AML-193 (cell line): Measurements from ENCODE around the gene CHRNB4.
"Not testable (repeated sequence)": the region's sequence is repeated elsewhere in the genome, so short reads cannot be mapped to it uniquely, and the experiment has no call there.

Experiments
- DNase-seq, 2 experiments: peaks; one replicate each; lab custom pipeline; 2025; lab: John Stamatoyannopoulos, UW

CHRNB4 gene, protein sequence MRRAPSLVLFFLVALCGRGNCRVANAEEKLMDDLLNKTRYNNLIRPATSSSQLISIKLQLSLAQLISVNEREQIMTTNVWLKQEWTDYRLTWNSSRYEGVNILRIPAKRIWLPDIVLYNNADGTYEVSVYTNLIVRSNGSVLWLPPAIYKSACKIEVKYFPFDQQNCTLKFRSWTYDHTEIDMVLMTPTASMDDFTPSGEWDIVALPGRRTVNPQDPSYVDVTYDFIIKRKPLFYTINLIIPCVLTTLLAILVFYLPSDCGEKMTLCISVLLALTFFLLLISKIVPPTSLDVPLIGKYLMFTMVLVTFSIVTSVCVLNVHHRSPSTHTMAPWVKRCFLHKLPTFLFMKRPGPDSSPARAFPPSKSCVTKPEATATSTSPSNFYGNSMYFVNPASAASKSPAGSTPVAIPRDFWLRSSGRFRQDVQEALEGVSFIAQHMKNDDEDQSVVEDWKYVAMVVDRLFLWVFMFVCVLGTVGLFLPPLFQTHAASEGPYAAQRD

DNA sequence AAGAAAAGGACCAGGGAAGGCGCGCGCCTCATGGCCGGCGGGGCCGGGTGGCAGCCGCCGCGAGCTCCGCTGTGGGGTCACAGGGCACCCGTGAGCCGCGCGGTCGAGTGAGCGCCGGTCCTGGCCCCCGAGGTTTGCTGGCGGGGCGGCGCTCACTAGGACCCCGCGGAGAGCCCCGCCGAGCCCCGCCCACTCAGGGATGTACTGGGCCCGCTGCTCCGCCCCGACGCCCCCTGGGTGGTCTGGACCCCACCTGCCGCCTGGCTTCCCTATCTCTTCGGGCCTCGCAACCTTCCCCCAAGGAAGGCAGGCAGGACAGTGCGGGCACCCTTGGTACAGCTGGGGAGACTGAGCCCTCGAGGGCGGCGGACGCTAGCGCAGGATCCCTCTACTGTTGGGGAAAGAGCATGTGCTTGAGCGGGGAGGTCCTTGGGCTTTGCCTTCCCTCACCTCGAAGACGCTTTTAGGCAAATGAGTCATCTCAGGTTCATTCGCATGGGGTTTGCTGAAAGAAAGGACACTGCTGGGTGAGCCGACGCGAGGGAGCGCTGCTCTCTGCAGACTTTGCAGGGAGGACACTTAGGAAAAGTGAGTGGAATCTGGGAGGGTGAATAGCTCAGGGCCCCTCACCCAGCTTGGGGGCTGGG, at the start of gene CHRNB4:
TSS of gene CHRNB4 (minus strand) at position 109 of the 647 bp plus-strand sequence. CDS start at position 32, 77 bp downstream.
- DNase-seq: no peak

DNA sequence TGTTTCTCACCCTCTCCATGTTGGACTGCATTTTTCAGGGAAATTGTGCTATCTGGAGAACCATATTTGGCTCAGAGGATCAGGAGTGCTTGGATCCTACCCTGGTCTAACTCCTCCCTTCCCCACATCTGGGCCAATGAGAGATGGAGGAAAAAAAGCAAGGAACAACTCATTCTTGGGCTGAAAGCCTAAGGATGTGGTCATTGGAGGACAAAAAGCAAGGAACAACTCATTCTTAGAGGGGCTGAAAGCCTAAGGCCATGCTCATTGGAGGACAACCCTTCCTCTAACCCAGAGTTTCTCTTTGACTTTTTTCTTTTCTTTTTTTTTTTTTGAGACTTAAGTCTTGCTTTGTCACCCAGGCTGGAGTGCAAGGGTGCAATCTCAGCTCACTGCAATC, 48.6 kb upstream of the CHRNB4 start:
- no peak for DNase-seq

DNA sequence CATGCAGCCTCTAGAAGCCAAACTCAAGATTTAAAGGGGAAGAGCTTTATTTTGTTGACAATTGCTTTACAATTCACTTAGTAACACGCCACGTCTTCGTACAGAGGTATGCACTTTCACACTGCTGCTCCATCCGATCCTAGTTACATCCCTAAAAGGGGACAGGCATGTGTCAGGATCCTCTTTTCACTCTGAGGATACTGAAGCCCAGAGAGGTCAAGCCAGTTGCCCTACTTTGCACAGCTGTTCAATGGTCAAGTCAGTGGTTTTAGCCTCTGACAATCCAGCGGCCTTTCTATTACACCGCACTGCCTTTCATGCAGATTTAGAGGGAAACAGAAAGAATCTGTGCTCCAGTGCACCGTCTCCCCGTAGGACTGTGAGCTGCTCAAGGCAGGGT, 44.9 kb upstream of the CHRNB4 start:
- DNase-seq: no peak

DNA sequence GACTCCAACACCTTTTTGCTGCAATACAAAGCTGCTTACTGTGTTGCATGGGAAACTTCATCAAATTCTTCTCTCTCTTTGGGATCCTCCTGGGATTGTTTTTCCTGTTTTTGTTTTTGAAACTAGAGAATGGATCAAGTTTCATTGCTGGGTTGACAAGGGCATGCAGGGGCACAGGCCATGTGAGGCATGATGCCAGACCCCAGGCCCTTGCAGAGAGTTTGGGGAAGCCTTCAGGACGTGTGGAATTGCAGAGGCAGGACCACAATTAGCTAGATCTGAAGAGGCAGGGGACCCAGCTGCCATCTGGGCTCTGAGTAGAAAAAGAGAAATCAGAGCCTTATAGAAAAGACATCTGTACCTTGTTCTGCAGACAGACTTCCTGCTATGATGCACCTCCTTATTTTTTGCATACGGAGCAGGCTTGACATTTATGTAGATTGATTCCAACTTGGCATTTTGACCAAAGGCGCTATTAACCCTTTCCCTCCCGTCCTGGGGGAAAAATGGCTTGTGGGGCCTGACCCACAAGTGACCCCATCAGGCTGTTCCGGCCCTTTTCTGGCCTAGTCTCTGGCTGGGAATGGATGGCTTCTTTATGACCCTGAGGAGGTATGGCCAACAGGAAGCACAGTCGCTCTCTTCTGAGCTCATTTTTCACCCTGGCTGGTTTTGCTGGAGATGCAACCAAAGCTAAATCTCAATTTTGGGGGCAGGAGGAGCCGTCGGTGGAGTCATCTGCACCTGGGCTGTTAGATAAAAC, 44.3 kb upstream of the CHRNB4 start:
- DNase-seq: no peak

DNA sequence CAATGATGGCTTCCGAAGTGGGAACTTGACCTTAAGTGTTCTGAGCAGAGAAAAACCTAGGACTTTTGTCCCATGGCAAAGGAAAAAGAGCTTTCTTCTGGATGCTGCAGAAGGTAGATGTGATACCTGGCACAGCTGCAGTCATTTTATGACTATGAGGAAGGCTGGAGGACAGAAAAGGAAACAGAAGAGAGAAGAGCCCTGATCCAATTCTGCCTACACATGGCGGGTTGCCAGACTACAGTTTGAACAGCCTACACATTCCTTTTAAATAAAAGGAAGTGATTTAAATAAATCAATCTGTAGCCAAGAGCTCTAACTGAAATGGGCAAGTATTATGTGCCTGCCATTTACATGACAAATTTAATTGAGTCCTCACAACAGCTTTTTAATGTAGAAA, 43.6 kb upstream of the CHRNB4 start:
- no peak for DNase-seq

DNA sequence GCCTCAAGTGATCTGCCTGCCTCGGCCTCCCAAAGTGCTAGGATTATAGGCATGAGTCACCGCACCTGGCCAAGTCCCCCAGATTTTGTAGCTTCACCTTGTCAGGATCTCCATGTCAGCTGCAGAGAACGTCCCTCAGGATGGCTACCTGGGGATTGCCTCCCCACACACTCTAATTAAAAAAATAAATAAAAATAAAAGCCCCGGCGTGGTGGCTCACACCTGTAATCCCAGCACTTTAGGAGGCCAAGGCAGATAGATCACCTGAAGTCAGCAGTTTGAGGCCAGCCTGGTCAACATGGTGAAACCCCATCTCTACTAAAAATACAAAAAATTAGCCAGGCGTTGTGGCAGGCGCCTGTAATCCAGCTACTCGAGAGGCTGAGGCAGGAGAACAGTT, 42.6 kb upstream of the CHRNB4 start:
- DNase-seq: not testable (repeated sequence)

DNA sequence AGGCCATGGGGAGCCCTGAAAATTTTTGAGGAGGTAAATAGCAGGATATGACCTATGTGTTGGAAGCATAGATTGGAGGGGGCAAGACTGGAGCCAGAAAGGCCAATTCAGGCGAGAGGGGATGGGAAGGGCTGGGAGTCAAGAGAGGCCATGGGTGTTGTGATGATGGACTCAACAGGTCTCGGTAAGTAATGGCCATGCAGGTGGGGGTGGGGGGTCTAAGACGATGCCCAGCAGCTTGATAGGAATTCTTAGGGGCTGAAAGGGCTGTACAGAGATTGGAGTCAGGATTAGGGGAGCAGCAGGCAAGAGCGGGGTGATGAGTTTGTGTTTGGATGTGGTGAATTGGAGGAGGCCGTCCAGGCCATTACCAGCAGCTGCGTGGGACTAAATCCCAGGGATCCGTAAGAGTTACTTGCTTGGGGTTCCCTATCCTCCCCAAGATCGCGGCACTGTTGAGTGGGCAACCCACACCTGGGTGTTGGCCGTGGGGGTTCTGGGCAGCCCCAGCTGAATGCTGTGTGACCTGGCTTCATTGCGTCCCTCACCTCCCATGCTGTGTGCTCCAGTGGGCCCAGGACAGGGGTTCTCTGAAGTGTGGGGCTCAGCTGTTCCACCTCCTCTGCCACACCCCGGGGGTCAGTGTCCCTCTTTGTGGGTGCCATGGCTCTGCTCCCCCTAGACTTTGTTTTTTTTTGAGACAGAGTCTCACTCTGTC, 41.8 kb upstream of the CHRNB4 start:
- no peak for DNase-seq

DNA sequence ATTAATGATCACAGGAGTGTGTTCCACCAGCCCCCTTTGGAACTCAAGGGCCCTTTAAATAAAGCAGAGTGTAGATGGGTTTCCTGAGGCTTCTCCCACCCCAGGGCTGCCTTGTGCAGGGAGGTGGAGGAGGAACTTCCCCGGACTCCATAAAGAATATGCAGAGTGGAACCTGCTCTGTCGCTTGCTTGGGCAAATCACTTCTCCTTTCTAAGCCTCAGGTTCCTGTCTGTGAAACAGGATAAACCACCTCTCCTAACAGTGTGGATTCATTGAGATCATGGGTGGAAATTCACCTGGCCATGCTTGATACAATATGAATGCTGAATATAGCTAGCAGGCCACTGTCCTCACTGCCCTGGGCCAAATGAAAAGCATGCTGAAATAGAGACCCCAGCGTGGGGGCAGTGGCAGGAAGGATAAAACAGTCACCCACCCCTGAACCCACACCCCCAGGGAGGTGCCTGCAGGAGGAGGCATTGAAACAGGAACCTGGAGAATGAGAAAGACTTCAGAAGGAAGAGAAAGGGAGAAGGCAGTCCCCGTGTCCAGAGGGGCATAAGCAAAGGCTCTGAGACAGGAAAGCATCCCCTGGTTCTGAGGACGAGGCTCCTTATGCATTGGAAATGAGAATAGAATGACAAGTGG, 41.1 kb upstream of the CHRNB4 start:
- DNase-seq: no peak

DNA sequence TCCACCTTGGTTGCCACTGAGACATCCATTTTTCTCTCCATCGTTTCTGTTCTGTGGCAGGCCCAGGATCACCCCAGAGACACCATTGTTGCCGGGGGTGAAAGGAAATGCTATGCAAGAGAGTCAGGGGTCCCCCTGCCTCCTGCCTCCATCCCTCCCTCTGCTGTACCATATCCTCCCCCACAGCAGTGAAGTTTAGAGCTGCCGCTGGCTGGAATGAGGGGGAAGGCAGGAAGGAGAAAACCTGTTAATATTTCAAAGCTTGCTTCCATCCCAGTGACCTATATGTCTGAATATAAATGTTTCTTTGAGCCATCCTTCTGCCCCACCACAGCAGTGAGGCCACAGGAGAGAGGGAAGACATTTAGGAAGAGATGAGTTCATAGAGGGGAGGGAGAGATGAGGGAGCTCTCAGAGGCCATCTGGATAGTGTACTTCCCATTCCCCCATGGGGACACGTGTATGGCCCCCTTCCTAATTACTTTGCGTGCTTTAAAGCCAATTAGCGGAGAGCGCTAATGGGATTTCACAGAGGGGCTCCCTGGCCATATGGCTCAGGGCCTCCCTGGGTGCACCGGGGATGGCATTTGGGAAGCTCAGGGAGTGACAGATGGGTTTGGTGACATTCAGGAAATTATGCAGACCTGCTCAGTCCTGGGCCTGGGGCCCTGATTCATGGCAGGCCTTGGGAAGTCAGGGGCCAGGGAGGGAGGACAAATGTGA, 40.4 kb upstream of the CHRNB4 start:
- DNase-seq: no peak

DNA sequence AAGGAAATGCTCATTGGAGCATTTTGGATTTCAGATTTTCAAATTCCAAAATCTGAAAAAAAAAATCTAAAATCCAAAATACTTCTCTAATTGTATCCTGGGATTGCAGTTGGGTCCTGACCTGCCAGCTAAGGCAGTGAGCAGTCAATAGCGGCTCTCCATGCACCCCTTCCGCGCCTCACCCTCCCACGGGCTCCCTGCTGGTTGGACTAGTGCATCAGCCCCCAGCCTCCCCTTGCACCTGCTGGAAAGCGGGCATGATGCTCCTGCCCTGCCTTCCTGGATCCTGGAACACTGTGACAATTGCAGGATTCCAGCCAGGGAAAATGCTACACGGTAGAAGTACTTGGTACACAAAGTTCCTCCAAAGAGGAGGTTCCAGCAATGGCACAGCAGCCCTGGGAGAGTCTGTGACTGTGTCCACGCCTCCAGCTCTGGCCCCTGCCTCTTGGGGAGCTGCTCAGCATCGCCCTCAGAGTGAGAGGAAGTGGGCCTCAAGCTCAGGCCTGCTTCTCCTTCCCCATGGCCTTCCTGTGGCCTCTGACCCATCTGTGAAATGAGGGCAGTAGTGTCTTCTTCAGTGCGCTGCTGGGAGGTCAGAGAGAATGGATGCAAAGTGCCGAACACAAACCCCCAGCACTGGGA, 39.5 kb upstream of the CHRNB4 start:
- no peak for DNase-seq

DNA sequence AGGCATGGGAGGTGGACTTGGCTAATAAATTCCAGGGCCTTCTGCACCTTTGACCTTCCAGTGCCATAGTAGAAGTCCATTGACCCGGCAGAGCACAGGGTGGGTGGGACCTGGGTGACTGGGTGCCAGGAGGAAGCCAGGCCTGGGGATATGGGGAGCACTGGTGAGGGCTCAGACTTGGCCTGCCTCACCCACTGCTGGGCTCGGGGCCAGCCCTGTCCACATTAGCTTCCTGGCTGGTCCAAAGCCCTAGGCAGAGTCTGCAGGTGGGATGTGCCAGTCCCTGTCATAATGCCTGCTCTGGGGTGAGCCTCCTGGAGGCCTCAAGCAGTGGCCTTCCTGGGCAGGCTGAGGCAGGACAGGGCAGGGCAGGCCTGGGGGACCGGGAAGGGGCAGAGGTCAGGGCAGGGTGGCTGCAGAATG, 38.1 kb upstream of the CHRNB4 start:
- no peak for DNase-seq

DNA sequence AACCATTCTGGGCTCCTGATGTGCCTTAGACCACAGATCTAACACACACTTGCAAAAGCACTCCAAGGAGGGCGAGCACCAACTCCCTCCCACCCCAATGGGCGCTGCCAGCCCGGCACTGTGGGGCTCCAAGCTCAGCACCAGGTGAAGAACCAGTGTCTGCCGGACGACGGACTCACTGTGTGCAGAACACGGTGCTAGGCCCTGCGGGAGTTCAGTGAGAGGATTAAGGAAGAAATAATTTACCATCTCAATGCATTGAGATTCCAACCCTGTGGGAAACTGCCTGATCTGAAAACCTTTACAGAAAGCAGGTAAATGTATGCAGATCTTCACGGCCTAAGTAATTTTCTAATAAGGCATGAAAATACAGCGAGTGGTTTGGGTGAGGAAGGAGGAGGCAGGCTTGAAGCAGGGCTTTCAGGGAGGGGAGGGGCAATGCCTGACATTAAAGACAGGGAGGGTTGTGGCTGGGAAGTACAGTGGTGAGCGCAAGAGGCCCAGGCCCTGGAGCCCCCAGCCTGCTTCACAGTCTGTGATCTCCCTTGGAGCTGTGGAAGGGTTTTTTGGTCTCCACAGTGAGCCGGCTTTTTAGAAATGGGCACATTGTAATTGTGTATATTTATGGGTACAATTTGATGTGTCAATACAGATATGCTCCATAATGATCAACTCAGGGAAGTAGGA, 35.6 kb upstream of the CHRNB4 start:
- no peak for DNase-seq

DNA sequence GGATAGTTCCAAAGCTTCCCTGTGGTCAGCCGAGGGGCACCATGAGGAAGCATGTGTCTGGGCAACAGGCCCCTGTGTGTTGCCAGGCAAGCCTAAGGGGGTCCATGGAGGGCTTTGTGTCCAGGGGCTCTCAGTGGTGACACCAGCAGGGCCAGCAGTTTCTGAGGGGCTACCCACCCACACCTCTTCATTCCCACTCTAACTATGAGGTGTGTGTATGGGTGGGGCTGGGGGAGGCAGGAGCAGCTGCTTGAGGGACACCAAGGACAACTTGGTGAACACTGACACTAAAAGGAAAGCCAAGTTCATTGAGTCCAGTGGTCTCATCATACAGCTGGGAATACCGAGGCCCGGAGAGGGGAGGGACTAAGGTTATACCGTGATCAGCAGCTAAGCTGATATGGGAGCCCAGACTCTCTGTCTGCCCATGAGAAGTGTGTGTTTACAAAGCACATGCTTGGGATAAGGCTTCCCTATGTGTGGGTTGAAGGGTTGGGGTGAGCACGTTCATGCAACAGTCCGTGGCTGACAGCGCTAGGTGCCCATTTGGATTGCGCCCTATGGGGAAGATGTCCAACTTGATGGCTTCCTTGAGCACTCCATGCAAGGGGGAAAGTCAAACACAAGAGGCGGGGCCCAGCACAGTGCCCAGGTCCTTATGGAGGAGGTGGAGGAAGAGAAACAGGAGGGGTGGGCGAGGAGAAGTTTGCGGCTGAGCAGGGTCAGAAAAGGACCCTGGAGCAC, 34.8 kb upstream of the CHRNB4 start:
- no peak for DNase-seq

DNA sequence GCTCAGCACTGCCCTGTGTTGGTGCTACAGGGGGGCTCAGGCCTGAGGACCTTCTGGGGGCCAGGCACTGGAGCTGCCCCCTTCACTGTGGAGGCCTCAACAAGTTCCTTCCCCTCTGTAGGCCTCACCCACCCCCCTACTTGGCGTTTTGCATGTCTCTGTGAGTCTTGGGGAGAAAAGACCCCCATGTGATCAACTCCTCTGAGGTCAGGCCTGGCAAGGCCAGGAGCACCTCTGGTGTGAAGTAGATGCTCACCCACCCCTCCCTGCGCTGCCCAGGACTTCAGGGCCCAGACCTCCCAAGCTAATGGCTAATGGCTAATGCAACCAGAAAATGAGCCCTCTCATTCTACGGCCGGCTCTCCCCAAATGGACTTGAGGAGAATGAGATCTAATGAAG, 34.2 kb upstream of the CHRNB4 start:
- DNase-seq: no peak

DNA sequence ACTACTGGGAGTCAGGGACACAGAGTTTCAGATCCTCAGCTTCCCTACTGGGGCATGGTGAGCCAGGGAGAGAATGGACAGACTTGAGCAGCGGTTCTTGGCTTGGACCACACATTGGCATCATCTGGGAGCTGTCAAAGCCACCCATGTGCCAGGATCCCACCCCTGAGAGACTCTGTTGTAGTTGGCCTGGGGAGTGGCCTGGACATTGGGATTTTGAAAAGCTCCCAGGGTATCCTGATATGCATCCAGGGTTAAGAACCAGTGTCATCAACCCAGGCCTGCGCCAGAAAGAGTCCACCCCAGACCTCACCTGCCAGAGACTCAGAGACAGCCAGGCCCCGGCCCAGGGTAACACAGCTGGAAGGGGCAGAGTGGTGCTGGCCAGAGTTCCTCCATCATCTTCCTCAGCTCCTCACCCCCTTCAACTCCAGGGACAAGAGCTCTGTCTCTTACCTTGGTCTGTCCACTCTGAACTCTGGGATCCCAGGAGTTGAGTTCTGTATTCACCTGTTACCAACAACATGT, 33.0 kb upstream of the CHRNB4 start:
- no peak for DNase-seq

DNA sequence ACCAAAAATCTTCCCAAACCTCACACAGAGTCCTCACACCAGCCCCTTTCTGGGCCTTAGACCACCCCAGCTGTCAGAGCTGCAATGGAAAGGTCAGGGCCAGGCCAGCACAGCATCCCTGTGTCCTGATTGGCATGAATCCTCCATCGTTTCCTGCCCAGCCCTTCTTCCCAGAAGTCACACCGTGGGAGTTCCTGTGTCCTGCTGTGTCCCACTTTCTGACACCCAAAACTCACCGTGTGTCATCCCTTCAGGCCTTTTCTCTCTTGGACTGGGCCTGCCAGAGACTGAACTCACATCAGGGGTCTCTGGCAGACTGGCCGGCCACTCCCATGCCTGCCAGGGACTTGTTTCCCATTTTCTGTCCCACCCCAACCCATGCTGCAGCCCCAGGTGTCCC, 32.5 kb upstream of the CHRNB4 start:
- DNase-seq: no peak

DNA sequence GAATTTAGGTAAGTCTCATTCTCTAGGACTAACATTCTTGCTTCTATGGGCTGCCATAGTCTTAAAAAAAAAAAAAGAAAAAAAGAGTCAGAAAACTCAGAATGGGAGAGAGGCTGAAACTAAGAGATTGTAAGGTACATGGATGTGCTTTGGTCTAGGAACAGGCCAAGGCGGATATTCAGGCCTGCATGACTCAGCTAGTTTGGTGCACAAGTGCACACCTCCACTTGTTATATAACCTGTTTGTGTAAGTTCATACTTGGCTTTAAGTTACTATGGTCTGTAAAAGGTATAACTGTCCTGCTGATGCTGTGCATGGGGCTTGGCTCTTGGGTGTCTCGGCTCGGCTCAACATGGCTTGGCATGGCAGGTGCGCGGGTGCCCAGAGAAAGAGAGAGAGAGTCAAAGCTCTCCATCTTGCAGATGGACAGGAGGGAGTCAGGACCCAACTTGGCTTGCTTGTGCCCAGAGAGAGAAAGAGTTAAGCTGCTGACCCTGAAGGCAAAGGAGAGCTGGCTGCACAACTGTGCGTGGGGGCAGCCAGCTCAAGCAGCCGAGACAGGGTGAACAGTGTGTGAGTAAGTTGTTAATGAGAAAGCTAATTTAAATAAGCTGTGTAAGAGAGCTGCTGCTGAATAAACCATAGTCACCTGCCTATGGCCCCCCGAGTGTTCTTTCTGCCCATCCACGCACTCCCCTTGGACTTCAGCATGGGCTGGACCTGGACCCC, 31.4 kb upstream of the CHRNB4 start:
- DNase-seq: no peak

DNA sequence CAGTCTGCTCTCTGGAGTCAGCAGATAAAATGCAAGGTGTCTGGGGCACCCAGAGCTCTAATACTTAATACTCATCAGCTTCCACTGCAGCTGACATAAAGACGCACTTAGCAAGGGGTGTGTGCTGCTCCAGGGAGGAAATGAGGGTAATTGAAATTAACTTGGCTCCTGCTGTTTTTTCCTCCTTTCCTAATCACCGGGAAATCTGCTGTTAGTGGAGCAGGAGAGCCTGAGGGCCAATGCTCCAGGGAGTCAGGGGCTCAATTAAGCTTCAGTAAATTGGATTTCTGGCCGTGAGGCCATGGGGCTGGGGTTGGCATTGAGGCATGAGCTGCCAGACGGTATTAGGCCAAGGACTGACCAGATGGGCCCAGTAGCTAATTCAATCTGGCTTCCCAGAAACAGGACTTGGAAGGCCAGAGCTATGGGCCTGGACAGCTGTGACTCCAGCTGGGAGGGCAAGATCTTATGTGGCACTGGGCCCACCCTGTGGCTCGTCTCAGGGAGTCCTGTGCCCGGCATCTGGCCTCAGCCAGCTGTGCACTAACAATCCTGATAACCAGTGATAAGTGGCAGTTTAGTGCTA, 30.7 kb upstream of the CHRNB4 start:
- no peak for DNase-seq
